Measurements from ENCODE around the gene LDB2. TPM values are rescaled to one million over a fixed set of nuclear protein-coding genes. Genes with fewer than 3 reads are reported as not detected.

The LDB2 gene
- total RNA-seq, 2 donors from 2014 or later: 31.0 to 34.1 TPM

GRCh38 chr4:16598597-16599206 lies 299.7 kb downstream of the LDB2 start:
- H3K4me1 ChIP-seq (ENCODE audit: control insufficient read depth in 1 of 2, low read depth in 2 of 2): peaks cover 0 to 10% of the 10 kb centered on the region in 2 donors
- DNase-seq (ENCODE audit: low spot score) (no peak), ATAC-seq (ENCODE audit: insufficient number of reproducible peaks, low FRiP score, low read depth) (no peak)
- H3K9me3 ChIP-seq: no peaks in the 10 kb centered on the region
- H3K27me3 ChIP-seq (replicated peaks; ENCODE audit: insufficient read depth): no peaks in the 10 kb centered on the region
- TF ChIP-seq, protein P1, sequence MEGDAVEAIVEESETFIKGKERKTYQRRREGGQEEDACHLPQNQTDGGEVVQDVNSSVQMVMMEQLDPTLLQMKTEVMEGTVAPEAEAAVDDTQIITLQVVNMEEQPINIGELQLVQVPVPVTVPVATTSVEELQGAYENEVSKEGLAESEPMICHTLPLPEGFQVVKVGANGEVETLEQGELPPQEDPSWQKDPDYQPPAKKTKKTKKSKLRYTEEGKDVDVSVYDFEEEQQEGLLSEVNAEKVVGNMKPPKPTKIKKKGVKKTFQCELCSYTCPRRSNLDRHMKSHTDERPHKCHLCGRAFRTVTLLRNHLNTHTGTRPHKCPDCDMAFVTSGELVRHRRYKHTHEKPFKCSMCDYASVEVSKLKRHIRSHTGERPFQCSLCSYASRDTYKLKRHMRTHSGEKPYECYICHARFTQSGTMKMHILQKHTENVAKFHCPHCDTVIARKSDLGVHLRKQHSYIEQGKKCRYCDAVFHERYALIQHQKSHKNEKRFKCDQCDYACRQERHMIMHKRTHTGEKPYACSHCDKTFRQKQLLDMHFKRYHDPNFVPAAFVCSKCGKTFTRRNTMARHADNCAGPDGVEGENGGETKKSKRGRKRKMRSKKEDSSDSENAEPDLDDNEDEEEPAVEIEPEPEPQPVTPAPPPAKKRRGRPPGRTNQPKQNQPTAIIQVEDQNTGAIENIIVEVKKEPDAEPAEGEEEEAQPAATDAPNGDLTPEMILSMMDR (IDR thresholded peaks at IDR 0.05): no peak
- H3K27ac ChIP-seq: no peak overlapping the region
- H3K36me3 ChIP-seq: no peaks in the 10 kb centered on the region
- H3K4me3 ChIP-seq: no peak overlapping the region

DNA sequence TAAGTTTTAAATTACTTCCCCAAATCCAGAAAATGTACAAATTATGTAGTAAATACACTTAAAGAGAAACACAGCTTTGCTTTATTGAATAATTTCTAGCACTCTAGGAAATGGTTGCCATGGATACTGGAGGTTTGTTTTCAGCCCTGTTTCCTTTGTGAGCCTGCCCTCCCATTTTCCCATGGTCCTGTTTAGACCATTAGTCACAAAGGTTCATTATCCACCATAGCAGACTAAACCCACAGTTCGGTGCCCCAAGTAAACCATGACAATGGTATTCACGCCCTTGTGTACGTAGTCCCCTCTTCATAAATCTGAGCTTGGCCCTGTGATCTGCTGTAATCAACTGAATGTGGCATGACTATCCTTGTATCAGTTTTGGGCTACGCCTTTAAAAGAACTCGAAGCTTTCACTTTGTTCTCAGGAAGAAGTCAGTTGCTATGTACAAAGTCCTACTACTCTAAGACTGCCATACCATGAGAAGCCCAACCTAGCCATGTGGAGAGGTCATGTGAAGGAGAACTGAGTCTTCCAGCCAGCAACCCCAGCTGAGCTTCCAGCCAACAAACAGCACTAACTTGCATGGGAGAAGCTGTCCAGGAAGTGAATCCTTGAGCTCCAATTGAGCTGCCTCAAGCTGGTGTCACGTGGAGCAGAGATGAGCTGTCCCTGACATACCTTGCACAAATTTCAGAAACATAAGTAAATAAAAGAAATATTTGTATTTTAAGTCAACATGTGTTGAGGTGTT lies 300.4 kb downstream of the LDB2 start:
- no peak for ATAC-seq (ENCODE audit: insufficient number of reproducible peaks, low FRiP score, low read depth)
- no peak for DNase-seq (ENCODE audit: low spot score)
- Histone ChIP-seq H3K27ac (no peak overlapping the region), H3K4me3 (no peak overlapping the region), H3K27me3 (replicated peaks; ENCODE audit: insufficient read depth) (no peaks in the 10 kb centered on the region), H3K36me3 (no peaks in the 10 kb centered on the region), H3K9me3 (no peaks in the 10 kb centered on the region), H3K4me1 (ENCODE audit: control insufficient read depth in 1 of 2, low read depth in 2 of 2) (peaks cover 0 to 10% of the 10 kb centered on the region in 2 donors)
- TF ChIP-seq, protein P1 (IDR thresholded peaks at IDR 0.05): no peak

- TF ChIP-seq, protein P1 (IDR thresholded peaks at IDR 0.05): no peak
- H3K9me3 ChIP-seq: no peaks in the 10 kb centered on the region
- ATAC-seq (ENCODE audit: insufficient number of reproducible peaks, low FRiP score, low read depth) (no peak), DNase-seq (ENCODE audit: low spot score) (no peak)
- H3K36me3 ChIP-seq: no peaks in the 10 kb centered on the region
- H3K27ac ChIP-seq: no peak overlapping the region
- H3K4me1 ChIP-seq (ENCODE audit: control insufficient read depth in 1 of 2, low read depth in 2 of 2): peaks cover 0 to 10% of the 10 kb centered on the region in 2 donors
- H3K4me3 ChIP-seq: no peak overlapping the region
- no peaks in the 10 kb centered on the region for H3K27me3 ChIP-seq (replicated peaks; ENCODE audit: insufficient read depth)
These were observed 301.0 kb downstream of the LDB2 start for GRCh38 chr4:16597443-16597842.

- no peaks in the 10 kb centered on the region for H3K27me3 ChIP-seq (replicated peaks; ENCODE audit: insufficient read depth)
- H3K9me3 ChIP-seq: no peaks in the 10 kb centered on the region
- H3K4me1 ChIP-seq (ENCODE audit: control insufficient read depth in 1 of 2, low read depth in 2 of 2): peaks cover 0 to 10% of the 10 kb centered on the region in 2 donors
- TF ChIP-seq, protein P1 (IDR thresholded peaks at IDR 0.05): no peak
- no peak for ATAC-seq (ENCODE audit: insufficient number of reproducible peaks, low FRiP score, low read depth)
- H3K4me3 ChIP-seq: no peak overlapping the region
- H3K27ac ChIP-seq: no peak overlapping the region
- no peak for DNase-seq (ENCODE audit: low spot score)
- no peaks in the 10 kb centered on the region for H3K36me3 ChIP-seq
These were observed 302.2 kb downstream of the LDB2 start for GRCh38 chr4:16596267-16596666.

- ATAC-seq (ENCODE audit: insufficient number of reproducible peaks, low FRiP score, low read depth): no peak
- Histone ChIP-seq H3K9me3 (no peaks in the 10 kb centered on the region), H3K27me3 (replicated peaks; ENCODE audit: insufficient read depth) (no peaks in the 10 kb centered on the region), H3K36me3 (no peaks in the 10 kb centered on the region), H3K27ac (no peak overlapping the region), H3K4me1 (ENCODE audit: control insufficient read depth in 1 of 2, low read depth in 2 of 2) (peaks cover 0 to 10% of the 10 kb centered on the region in 2 donors), H3K4me3 (no peak overlapping the region)
- TF ChIP-seq, protein P1 (IDR thresholded peaks at IDR 0.05): no peak
- DNase-seq (ENCODE audit: low spot score): no peak
These were observed 304.3 kb downstream of the LDB2 start for GRCh38 chr4:16594128-16594527.
